H1 (cell line): ENCODE data around the gene KRT222. TPM values are rescaled to one million over a fixed set of nuclear protein-coding genes. Genes with fewer than 3 reads are reported as not detected.

Experiments used
- CTCF ChIA-PET: fragments of 300-600 bp; sonication (Branson Sonifier 250); formaldehyde crosslinking; loops from one replicate; lab custom pipeline; 2021; ENCODE audit not compliant: partially characterized antibody; lab: Charles Lee
- POLR2A ChIA-PET: fragments of 300-600 bp; sonication (Branson Sonifier 250); formaldehyde crosslinking; loops from one replicate; lab custom pipeline; 2021; ENCODE audit warnings: inconsistent platforms; ENCODE audit not compliant: partially characterized antibody; lab: Charles Lee
- DNase-seq, 2 experiments: peaks; one replicate each; pipeline versions ENCODE4 v3.0.0 to v3.0.0-alpha.2; 2010 to 2022; ENCODE audit warnings: low spot score in 2 of 2, low read depth in 1 of 2, mixed read lengths in 1 of 2
- FAIRE-seq: peaks from 2 replicates; lab custom pipeline; 2011; peaks lifted over from hg19 to GRCh38; lab: Jason Lieb, UNC
- H2AFZ ChIP-seq: 2 replicates; pipeline ENCODE4 v1.8.1; 2012; ENCODE audit warnings: low read length, inconsistent platforms
- H2AK5ac ChIP-seq: 2 replicates; pipeline ENCODE4 v1.6.1; 2013; ENCODE audit warnings: low read depth, low read length
- H2BK120ac ChIP-seq: replicated peaks from 2 replicates; pipeline ENCODE3; 2013; ENCODE audit warnings: low read depth, low read length, inconsistent platforms
- H2BK12ac ChIP-seq: 2 replicates; pipeline ENCODE4 v1.6.1; 2013; ENCODE audit warnings: low read depth, low read length
- H2BK15ac ChIP-seq: 2 replicates; pipeline ENCODE4 v1.6.1; 2013; ENCODE audit warnings: low read length
- H2BK20ac ChIP-seq: 2 replicates; pipeline ENCODE4 v1.6.1; 2013; ENCODE audit warnings: low read length
- H2BK5ac ChIP-seq: 2 replicates; pipeline ENCODE4 v1.6.1; 2013; ENCODE audit warnings: low read depth, low read length
- H3K14ac ChIP-seq: 2 replicates; pipeline ENCODE4 v1.6.1; 2013; ENCODE audit warnings: inconsistent platforms; ENCODE audit not compliant: insufficient read length
- H3K18ac ChIP-seq: 2 replicates; pipeline ENCODE4 v1.6.1; 2013; ENCODE audit warnings: low read length; ENCODE audit errors: extremely low read depth
- H3K23ac ChIP-seq: 2 replicates; pipeline ENCODE4 v1.6.1; 2013; ENCODE audit warnings: inconsistent platforms; ENCODE audit not compliant: insufficient read length
- H3K23me2 ChIP-seq: 2 replicates; pipeline ENCODE4 v1.6.1; 2013; ENCODE audit warnings: low read depth, low read length
- H3K27ac ChIP-seq: 2 replicates; pipeline ENCODE4 v1.6.1; 2011; ENCODE audit warnings: low read depth, low read length, inconsistent platforms
- H3K27me3 ChIP-seq, 4 experiments: replicated peaks in 1 of 4; 1 replicate in 1 of 4; 2 replicates in 3 of 4; pipeline versions ENCODE4 v1.6.1 to v1.8.1; 2011 to 2013; ENCODE audit warnings: low read length in 3 of 4, mild to moderate bottlenecking in 3 of 4, inconsistent platforms in 2 of 4, mixed read lengths in 2 of 4, moderate library complexity in 1 of 4; ENCODE audit not compliant: control insufficient read depth in 3 of 4, insufficient read depth in 3 of 4; ENCODE audit errors: extremely low read depth in 1 of 4
- H3K36me3 ChIP-seq, 4 experiments: 2 replicates each; pipeline versions ENCODE4 v1.6.1 to v1.8.1; 2011 to 2013; ENCODE audit warnings: mild to moderate bottlenecking in 4 of 4, low read length in 3 of 4, moderate library complexity in 2 of 4, control low read depth in 1 of 4, inconsistent platforms in 1 of 4; ENCODE audit not compliant: insufficient read depth in 4 of 4, control insufficient read depth in 2 of 4
- H3K4ac ChIP-seq: replicated peaks from 2 replicates; pipeline ENCODE3; 2013; ENCODE audit warnings: low read length, low read depth, mixed read lengths, inconsistent platforms; ENCODE audit not compliant: insufficient read length
- H3K4me1 ChIP-seq, 4 experiments: replicated peaks in 1 of 4; 1 replicate in 1 of 4; 2 replicates in 3 of 4; pipeline versions ENCODE4 v1.6.1 to v1.8.1; 2011 to 2013; ENCODE audit warnings: low read length in 3 of 4, inconsistent platforms in 2 of 4, mixed read lengths in 1 of 4; ENCODE audit not compliant: insufficient read depth in 4 of 4, control insufficient read depth in 3 of 4
- H3K4me2 ChIP-seq, 2 experiments: 2 replicates each; pipeline versions ENCODE4 v1.6.1 to v1.8.1; 2011 to 2013; ENCODE audit warnings: low read depth in 2 of 2, low read length in 2 of 2, control low read depth in 1 of 2, inconsistent platforms in 1 of 2, mild to moderate bottlenecking in 1 of 2; ENCODE audit not compliant: insufficient read depth in 1 of 2
- H3K4me3 ChIP-seq, 4 experiments: fragments of 200-600, 300-600 bp in 1 of 4; sonication (generic), shearing (Covaris generic), sonication (Bioruptor Twin) in 1 of 4; 2 replicates each; pipeline versions ENCODE4 v1.5.1 to v1.8.1; 2011 to 2016; ENCODE audit warnings: low read length in 4 of 4, low read depth in 3 of 4, control low read depth in 2 of 4, inconsistent platforms in 2 of 4, mild to moderate bottlenecking in 2 of 4, mixed read lengths in 1 of 4, moderate library complexity in 1 of 4; ENCODE audit not compliant: insufficient read depth in 2 of 4; ENCODE audit errors: extremely low read depth in 1 of 4
- H3K56ac ChIP-seq: replicated peaks from 2 replicates; pipeline ENCODE3; 2013; ENCODE audit warnings: low read depth, mild to moderate bottlenecking, mixed read lengths, low read length, inconsistent platforms; ENCODE audit not compliant: insufficient read length
- H3K79me1 ChIP-seq: 2 replicates; pipeline ENCODE4 v1.6.1; 2013; ENCODE audit warnings: low read depth, low read length, control low read depth
- H3K79me2 ChIP-seq, 2 experiments: 2 replicates each; pipeline versions ENCODE4 v1.6.1 to v1.8.1; 2012 to 2013; ENCODE audit warnings: low read length in 2 of 2, mild to moderate bottlenecking in 2 of 2, inconsistent platforms in 1 of 2; ENCODE audit not compliant: insufficient read depth in 2 of 2, control insufficient read depth in 1 of 2
- H3K9ac ChIP-seq, 4 experiments: replicated peaks in 1 of 4; 1 replicate in 1 of 4; 2 replicates in 3 of 4; pipeline versions ENCODE4 v1.6.1 to v1.8.1; 2011 to 2013; ENCODE audit warnings: low read depth in 3 of 4, low read length in 3 of 4, control low read depth in 2 of 4, mild to moderate bottlenecking in 2 of 4, moderate library complexity in 2 of 4, inconsistent platforms in 1 of 4; ENCODE audit errors: extremely low read depth in 1 of 4
- H3K9me3 ChIP-seq, 2 experiments: 2 replicates each; pipeline versions ENCODE4 v1.6.1 to v1.8.1; 2012 to 2013; ENCODE audit warnings: mild to moderate bottlenecking in 2 of 2, moderate library complexity in 2 of 2, control low read depth in 1 of 2, inconsistent platforms in 1 of 2, low read depth in 1 of 2, low read length in 1 of 2, mixed read lengths in 1 of 2; ENCODE audit not compliant: insufficient read depth in 2 of 2
- H4K20me1 ChIP-seq, 2 experiments: replicated peaks in 1 of 2; 2 replicates each; pipeline versions ENCODE3 to v1.8.1; 2011 to 2013; ENCODE audit warnings: inconsistent platforms in 2 of 2, low read length in 2 of 2, mild to moderate bottlenecking in 1 of 2; ENCODE audit not compliant: insufficient read depth in 2 of 2, control insufficient read depth in 1 of 2
- H4K5ac ChIP-seq: 2 replicates; pipeline ENCODE4 v1.6.1; 2013; ENCODE audit warnings: low read length, low read depth, mixed read lengths, inconsistent platforms; ENCODE audit not compliant: insufficient read length
- H4K8ac ChIP-seq: 2 replicates; pipeline ENCODE4 v1.8.0; 2013; ENCODE audit warnings: mild to moderate bottlenecking, moderate library complexity, low read length, inconsistent platforms; ENCODE audit not compliant: insufficient read depth; ENCODE audit errors: extremely low read depth
- H4K91ac ChIP-seq: replicated peaks from 2 replicates; pipeline ENCODE3; 2013; ENCODE audit warnings: low read length, mixed read lengths, inconsistent platforms; ENCODE audit not compliant: insufficient read length
- EP300 ChIP-seq, 2 experiments: IDR thresholded peaks; 1 replicate in 1 of 2; 2 replicates in 1 of 2; pipeline ENCODE4 v1.6.1; 2011 to 2012; ENCODE audit warnings: low read depth in 2 of 2, low read length in 2 of 2, mild to moderate bottlenecking in 2 of 2, borderline replicate concordance in 1 of 2, inconsistent platforms in 1 of 2, moderate library complexity in 1 of 2
- NANOG ChIP-seq: IDR thresholded peaks from 2 replicates; pipeline ENCODE4 v1.6.1; 2011; ENCODE audit warnings: low read length, low read depth, mild to moderate bottlenecking, inconsistent platforms; ENCODE audit not compliant: insufficient read depth, poor library complexity, severe bottlenecking
- SRF ChIP-seq: IDR thresholded peaks from 2 replicates; pipeline ENCODE4 v1.6.1; 2011; ENCODE audit warnings: mild to moderate bottlenecking, low read depth, low read length, moderate library complexity
- TBP ChIP-seq: IDR thresholded peaks from 2 replicates; pipeline ENCODE4 v1.6.1; 2011; ENCODE audit warnings: low read depth, low read length, improper control_type of control experiment
- WGBS, 2 experiments: shearing (Covaris generic) in 1 of 2; methylation state at CpG; one replicate each; pipeline versions ENCODE4 v1.1.6 to v1.1.7; 2013 to 2015; ENCODE audit warnings: low lambda C conversion rate in 2 of 2, mixed read lengths in 2 of 2, inconsistent platforms in 1 of 2, low coverage in 1 of 2, missing lambda C conversion rate in 1 of 2; ENCODE audit not compliant: insufficient replicate concordance in 2 of 2, insufficient coverage in 1 of 2, insufficient read length in 1 of 2; ENCODE audit errors: extremely low coverage in 1 of 2, missing lambda C conversion rate in 1 of 2; 5-methylcytosine and 5-hydroxymethylcytosine counted together
- polyA plus RNA-seq, 7 experiments: library from polyadenylated mRNA; depleted of rRNA in 3 of 7; stranded (reverse) in 5 of 7; unstranded in 2 of 7; fragments of >200 nt in 5 of 7; fragments of 200-250 nt in 2 of 7; gene quantifications; 1 replicate in 5 of 7; 2 replicates in 1 of 7; 4 replicates in 1 of 7; pipeline versions ENCODE4 v1.2.1 to v1.2.3, GENCODE V29; 2011 to 2013; ENCODE audit warnings: missing spikeins in 2 of 7, mixed read lengths in 2 of 7
- total RNA-seq: library from RNA; stranded (reverse); fragmentation: NEBNext Ultra II Directional; extraction: Animal tissue kit (Norgen Biotek cat#: 25700); gene quantifications from 2 replicates; pipeline ENCODE4 v1.2.1, GENCODE V29; 2021

The KRT222 gene
- total and polyA plus RNA-seq, 2 of the 8 experiments (the other 6 are each of a cell fraction or from before 2014, with no cell fraction given), result 0.08 to 0.61 TPM

- H3K23me2 ChIP-seq, result no peaks in the 10 kb centered on the region
- no peak overlapping the region for H3K4me2 ChIP-seq
- no peak overlapping the region for H3K14ac ChIP-seq
- no peak overlapping the region for H2BK20ac ChIP-seq
- no peaks in the 10 kb centered on the region; a peak in 1 of 7 replicates for H3K27me3 ChIP-seq
- no peak overlapping the region for H2BK15ac ChIP-seq
- DNase-seq, result no peak
- H3K18ac ChIP-seq, result no peak overlapping the region
- H2AK5ac ChIP-seq, result no peak overlapping the region
- no peaks in the 10 kb centered on the region for H3K36me3 ChIP-seq
- WGBS, 2 experiments, result 82% methylated on average over 4 of the region's 4 CpGs; no CpG with 5 or more reads in 1 of the 2 experiments
- H2BK120ac ChIP-seq, result no peak overlapping the region
- H3K56ac ChIP-seq, result no peak overlapping the region
- H3K4me1 ChIP-seq, result no peaks in the 10 kb centered on the region
- H4K20me1 ChIP-seq, result no peaks in the 10 kb centered on the region
- no peaks in the 10 kb centered on the region for H3K9me3 ChIP-seq
- H2BK5ac ChIP-seq, result no peak overlapping the region
- no peak overlapping the region for H4K91ac ChIP-seq
- no peak overlapping the region for H3K23ac ChIP-seq
- ChIA-PET POLR2A (no interaction called here), CTCF (interaction anchor here (1.0 to 1.1 kb wide), 2 partner anchors 9 to 11 kb away, joined by 3 to 6 read pairs; no protein-coding TSS in a partner anchor)
- H4K5ac ChIP-seq, result no peak overlapping the region
- no peak for FAIRE-seq
- H3K79me2 ChIP-seq, result no peaks in the 10 kb centered on the region
- no peak overlapping the region for H3K9ac ChIP-seq
- no peak overlapping the region for H3K27ac ChIP-seq
- no peak overlapping the region for H4K8ac ChIP-seq
- H3K4ac ChIP-seq, result no peak overlapping the region
- H2AFZ ChIP-seq, result no peak overlapping the region
- TF ChIP-seq EP300 (IDR thresholded peaks at IDR 0.05; ENCODE audit: borderline replicate concordance in 1 of 2, low read depth in 2 of 2, low read length in 2 of 2) (no peak), TBP (no peak), SRF (no peak), NANOG (no peak)
- H3K79me1 ChIP-seq, result no peaks in the 10 kb centered on the region
- H2BK12ac ChIP-seq, result no peak overlapping the region
- no peak overlapping the region for H3K4me3 ChIP-seq
Measured at GRCh38 chr17:40686192-40686591, 21.2 kb upstream of the KRT222 start.
